HG02840 (cell line): ENCODE measurements around the gene KRT85.
"Not testable (repeated sequence)": the region's sequence is repeated elsewhere in the genome, so short reads cannot be mapped to it uniquely, and the experiment has no call there.

ENCODE experiments used
- ATAC-seq: cut with Tn5 transposase; IDR thresholded peaks from one replicate; pipeline ENCODE4 v1.9.1; 2021; ENCODE audit warnings: mild to moderate bottlenecking, moderate library complexity, moderate number of reproducible peaks; ENCODE audit not compliant: unreplicated experiment, low FRiP score

The KRT85 gene

GRCh38 chr12:52351196-52352059 lies 15.9 kb downstream of the KRT85 start:
- ATAC-seq, result no peak

- ATAC-seq, result no peak
Measured at GRCh38 chr12:52350786-52351185, 16.5 kb downstream of the KRT85 start.

- ATAC-seq, result no peak
Measured at GRCh38 chr12:52350021-52350620, 17.2 kb downstream of the KRT85 start.

GRCh38 chr12:52349196-52349595 lies 18.1 kb downstream of the KRT85 start:
- ATAC-seq, result no peak

GRCh38 chr12:52347551-52348510 lies 19.4 kb downstream of the KRT85 start:
- ATAC-seq, result no peak

GRCh38 chr12:52347016-52347415 lies 20.3 kb downstream of the KRT85 start:
- ATAC-seq, result no peak

GRCh38 chr12:52346593-52346992 lies 20.7 kb downstream of the KRT85 start:
- ATAC-seq, result no peak

- not testable (repeated sequence) for ATAC-seq
Measured at GRCh38 chr12:52345041-52345440, 22.2 kb downstream of the KRT85 start.

- ATAC-seq, result no peak
Measured at GRCh38 chr12:52344111-52344510, 23.2 kb downstream of the KRT85 start.

GRCh38 chr12:52343550-52343949 lies 23.7 kb downstream of the KRT85 start:
- ATAC-seq, result no peak

GRCh38 chr12:52342781-52343490 lies 24.3 kb downstream of the KRT85 start:
- no peak for ATAC-seq

- no peak for ATAC-seq
Measured at GRCh38 chr12:52341066-52341580, 26.2 kb downstream of the KRT85 start.

GRCh38 chr12:52338241-52338960 lies 28.9 kb downstream of the KRT85 start:
- ATAC-seq, result no peak

- no peak for ATAC-seq
Measured at GRCh38 chr12:52337054-52337453, 30.2 kb downstream of the KRT85 start.

GRCh38 chr12:52336641-52337040 lies 30.6 kb downstream of the KRT85 start:
- no peak for ATAC-seq

GRCh38 chr12:52335598-52336262 lies 31.6 kb downstream of the KRT85 start:
- ATAC-seq, result no peak

GRCh38 chr12:52334185-52334584 lies 33.1 kb downstream of the KRT85 start:
- ATAC-seq, result no peak

- ATAC-seq, result no peak
Measured at GRCh38 chr12:52333321-52333720, 34.0 kb downstream of the KRT85 start.

- ATAC-seq, result no peak
Measured at GRCh38 chr12:52332381-52332780, 34.9 kb downstream of the KRT85 start.
